Stimulated activated CD8-positive, alpha-beta memory T cell treated with anti-CD3 and anti-CD28 coated beads, Interleukin-2, amount 100 ng/mL, for 48 hours (primary cell): Measurements from ENCODE around the gene CTCF.

ENCODE experiments used
- DNase-seq, 2 donors: peaks; one replicate each; pipeline ENCODE4 v3.0.0-alpha.2; 2020; ENCODE audit warnings: low read depth in 2 of 2

CTCF gene

GRCh38 chr16:67652578-67653127 lies 90.3 kb downstream of the CTCF start:
- no peak for DNase-seq

- DNase-seq = no peak
Observed at GRCh38 chr16:67653128-67653788, 90.9 kb downstream of the CTCF start.

- no peak for DNase-seq
Observed at GRCh38 chr16:67653789-67654402, 91.6 kb downstream of the CTCF start.

- DNase-seq = no peak
Observed at GRCh38 chr16:67654403-67654911, 92.1 kb downstream of the CTCF start.

GRCh38 chr16:67655363-67655762 lies 93.0 kb downstream of the CTCF start:
- DNase-seq = no peak

GRCh38 chr16:67656344-67657016 lies 94.2 kb downstream of the CTCF start:
- no peak for DNase-seq

- DNase-seq = no peak
Observed at GRCh38 chr16:67657017-67657608, 94.8 kb downstream of the CTCF start.

GRCh38 chr16:67657751-67658518 lies 95.6 kb downstream of the CTCF start:
- DNase-seq = no peak

- no peak for DNase-seq
Observed at GRCh38 chr16:67658849-67659674, 96.7 kb downstream of the CTCF start.

- DNase-seq = peak; percentile 86 to 87
Observed at GRCh38 chr16:67659675-67660563, 97.6 kb downstream of the CTCF start, which contains the start of gene ACD. Gene ACD (minus strand): TSS chr16:67660260. CDS start chr16:67660220, 40 bp downstream.

- peak; percentile 91 to 96 for DNase-seq
Observed at GRCh38 chr16:67660564-67661028, 98.3 kb downstream of the CTCF start, which contains the start of gene PARD6A. Gene PARD6A (plus strand): TSS chr16:67660960. CDS start chr16:67661039, 79 bp downstream.

- DNase-seq = no peak
Observed at GRCh38 chr16:67661101-67661761, 98.9 kb downstream of the CTCF start.

- DNase-seq = no peak
Observed at GRCh38 chr16:67661886-67662652, 99.7 kb downstream of the CTCF start.

GRCh38 chr16:67662653-67663010 lies 100.3 kb downstream of the CTCF start:
- DNase-seq = no peak

GRCh38 chr16:67663151-67663876 lies 101.0 kb downstream of the CTCF start:
- peak in 1 of 2 donors; percentile 41 for DNase-seq

GRCh38 chr16:67663877-67664222 lies 101.5 kb downstream of the CTCF start:
- DNase-seq = no peak

- no peak for DNase-seq
Observed at GRCh38 chr16:67664258-67664657, 101.9 kb downstream of the CTCF start.
